Psoas muscle (tissue), 8 donors: ENCODE results near the gene MDM1. TPM values are rescaled to one million over a fixed set of nuclear protein-coding genes. Genes with fewer than 3 reads are reported as not detected.
A peak's percentile ranks its signal among the peaks of the same experiment; 100 is the strongest.

Source experiments
- ATAC-seq, 4 donors: fragments of 200-7000 bp; cut with Tn5 transposase; one replicate each; pipeline ENCODE4 v1.9.1; 2020; ENCODE audit warnings: moderate library complexity in 3 of 4, mild to moderate bottlenecking in 2 of 4
- DNase-seq, 2 donors: peaks; one replicate each; pipeline ENCODE4 v3.0.0-alpha.2; 2020
- H3K27ac ChIP-seq: fragments of 200-600 bp; one replicate; pipeline ENCODE4 v1.8.0; 2022
- H3K27me3 ChIP-seq, 3 donors: fragments of 200-600 bp in 1 of 3; one replicate each; pipeline versions ENCODE4 v1.6.1 to v1.8.0; 2013 to 2022; ENCODE audit warnings: low read length in 2 of 3, mild to moderate bottlenecking in 2 of 3, moderate library complexity in 1 of 3; ENCODE audit not compliant: insufficient read depth in 3 of 3
- H3K36me3 ChIP-seq, 2 donors: fragments of 200-600 bp in 1 of 2; one replicate each; pipeline versions ENCODE4 v1.6.1 to v1.8.0; 2013 to 2022; ENCODE audit warnings: low read depth in 1 of 2, mild to moderate bottlenecking in 1 of 2, moderate library complexity in 1 of 2; ENCODE audit not compliant: insufficient read depth in 1 of 2
- H3K4me1 ChIP-seq: fragments of 200-600 bp; one replicate; pipeline ENCODE4 v1.8.0; 2022
- H3K4me3 ChIP-seq: fragments of 200-600 bp; one replicate; pipeline ENCODE4 v1.8.0; 2022; ENCODE audit warnings: mild to moderate bottlenecking
- H3K9me3 ChIP-seq: fragments of 200-600 bp; one replicate; pipeline ENCODE4 v1.8.0; 2022
- CTCF ChIP-seq: fragments of 200-600 bp; IDR thresholded peaks from one replicate; pipeline ENCODE4 v1.8.0; 2022; ENCODE audit warnings: antibody characterized with exemption
- WGBS, 3 donors: extraction: QIAGEN DNeasy Blood & Tissue Kit; methylation state at CpG; one replicate each; pipeline versions ENCODE4 v1.1.6 to v1.1.7; 2013; 5-methylcytosine and 5-hydroxymethylcytosine counted together
- intact Hi-C, 2 donors: fragments of 100-400 bp; cut with DNase I; formaldehyde crosslinking; loops; one replicate each; pipeline versions ENCODE4 v1.11.0 to v1.14.2; 2022
- polyA plus RNA-seq, 3 donors: library from polyadenylated mRNA; stranded (reverse); fragments of 200-250 nt; gene quantifications; one replicate each; pipeline ENCODE4 v1.2.3, GENCODE V29; 2013
- total RNA-seq, 4 donors: library from RNA; stranded (reverse); fragmentation: NEBNext Ultra II Directional in 2 of 4; extraction: Animal tissue kit (Norgen Biotek cat#: 25700) in 2 of 4; gene quantifications; one replicate each; pipeline versions ENCODE4 v1.2.1 to v1.2.4, GENCODE V29; 2021 to 2023
- donor health status: healthy with polysubstance abuse.
- donor health status: DM: no; HTN: no; CAD: no; lungs with moderate emphysema.
- donor health status: Bipolar disorder and iron deficiency.
- donor health status: healthy.
- donor health status: DM: yes; HTN: yes; CAD: no.
- donor health status: DM: no; HTN: no; CAD: no.
- donor health status: DM: no; HTN: no; CAD: no.
- donor health status: DM: yes; HTN: yes; CAD: no.

MDM1 gene
- total and polyA plus RNA-seq, 7 donors = 1.7 to 9.8 (median 3.5) TPM

- ATAC-seq (no peak), DNase-seq (no peak)
- Histone ChIP-seq H3K4me1 (no peaks in the 10 kb centered on the region), H3K27me3 (no peaks in the 10 kb centered on the region), H3K9me3 (no peaks in the 10 kb centered on the region), H3K27ac (no peak overlapping the region), H3K36me3 (no peaks in the 10 kb centered on the region), H3K4me3 (no peak overlapping the region)
- intact Hi-C loops = no loop called here
- 94 to 96% (median 96%) methylated on average over 6 of the region's 6 CpGs for WGBS, 3 donors
- TF ChIP-seq CTCF = no peak
Measured at GRCh38 chr12:68246350-68246749, 85.8 kb downstream of the MDM1 start.

- DNase-seq (no peak), ATAC-seq (no peak)
- no peaks in the 10 kb centered on the region for H3K27me3 ChIP-seq
- H3K4me1 ChIP-seq = no peaks in the 10 kb centered on the region
- H3K9me3 ChIP-seq = no peaks in the 10 kb centered on the region
- intact Hi-C loops = no loop called here
- no peak overlapping the region for H3K27ac ChIP-seq
- peak overlapping the region; percentile 22 for H3K4me3 ChIP-seq
- no peaks in the 10 kb centered on the region for H3K36me3 ChIP-seq
- 23 to 33% (median 25%) methylated on average over 6 of the region's 6 CpGs for WGBS, 3 donors
- TF ChIP-seq CTCF = no peak
Measured at GRCh38 chr12:68245180-68246021, 86.8 kb downstream of the MDM1 start.

Other genes starting within 250 kb of the MDM1 start
- not detected for gene IFNG, start 172.6 kb downstream of the MDM1 start, total RNA-seq
- not detected for gene IFNG, start 172.6 kb downstream of the MDM1 start, polyA plus RNA-seq
- gene IL26, start 106.6 kb downstream of the MDM1 start, total RNA-seq = not detected
- gene IL26, start 106.6 kb downstream of the MDM1 start, polyA plus RNA-seq = not detected
- gene IL22, start 78.8 kb downstream of the MDM1 start, total RNA-seq = not detected
- not detected for gene IL22, start 78.8 kb downstream of the MDM1 start, polyA plus RNA-seq